HEK293T (cell line): Measurements from ENCODE around the gene CD207.

Source experiments
- CTCF ChIA-PET: fragments of 350-600 bp; formaldehyde crosslinking; extraction: SDS; loops from one replicate; lab custom pipeline; 2021; ENCODE audit warnings: antibody characterized with exemption, inconsistent platforms; lab: Yijun Ruan, JAX
- POLR2A ChIA-PET: fragments of 350-600 bp; formaldehyde crosslinking; extraction: SDS; loops from one replicate; lab custom pipeline; 2020; ENCODE audit warnings: antibody characterized with exemption, inconsistent platforms; lab: Yijun Ruan, JAX
- DNase-seq: peaks from one replicate; pipeline ENCODE4 v3.0.0; 2012; ENCODE audit warnings: mixed read lengths; ENCODE audit errors: extremely low spot score
- ARNT ChIP-seq: fragments of 450-650 bp; IDR thresholded peaks from 2 replicates; pipeline ENCODE4 v1.6.1; 2017; ENCODE audit warnings: mild to moderate bottlenecking
- BHLHE40 ChIP-seq: fragments of 450-650 bp; IDR thresholded peaks from 2 replicates; pipeline ENCODE4 v1.6.1; 2016; ENCODE audit warnings: mild to moderate bottlenecking, moderate library complexity, borderline replicate concordance
- CTBP1 ChIP-seq: fragments of 450-650 bp; IDR thresholded peaks from 2 replicates; pipeline ENCODE4 v1.6.1; 2016; ENCODE audit warnings: borderline replicate concordance
- ELF4 ChIP-seq: fragments of 450-650 bp; IDR thresholded peaks from 2 replicates; pipeline ENCODE4 v1.6.1; 2017; ENCODE audit warnings: antibody characterized with exemption
- FOXA1 ChIP-seq: fragments of 450-650 bp; IDR thresholded peaks from 2 replicates; pipeline ENCODE4 v1.6.1; 2016; ENCODE audit warnings: mild to moderate bottlenecking
- FOXK2 ChIP-seq: fragments of 450-650 bp; IDR thresholded peaks from 2 replicates; pipeline ENCODE4 v1.6.1; 2016; ENCODE audit warnings: mild to moderate bottlenecking
- FOXM1 ChIP-seq: fragments of 450-650 bp; IDR thresholded peaks from 2 replicates; pipeline ENCODE4 v1.6.1; 2017; ENCODE audit warnings: mild to moderate bottlenecking, borderline replicate concordance
- HDGF ChIP-seq: fragments of 450-650 bp; IDR thresholded peaks from 2 replicates; pipeline ENCODE4 v1.6.1; 2017; ENCODE audit warnings: antibody characterized with exemption, borderline replicate concordance
- L3MBTL2 ChIP-seq: fragments of 450-650 bp; conservative IDR thresholded peaks from 2 replicates; pipeline ENCODE4 v1.6.1; 2016; ENCODE audit warnings: mild to moderate bottlenecking
- LEF1 ChIP-seq: fragments of 450-650 bp; IDR thresholded peaks from 2 replicates; pipeline ENCODE4 v1.6.1; 2017; ENCODE audit warnings: mild to moderate bottlenecking, borderline replicate concordance
- NFRKB ChIP-seq: fragments of 450-650 bp; IDR thresholded peaks from 2 replicates; pipeline ENCODE4 v1.6.1; 2016; ENCODE audit warnings: mild to moderate bottlenecking, moderate library complexity
- SP1 ChIP-seq: fragments of 450-650 bp; IDR thresholded peaks from 2 replicates; pipeline ENCODE4 v1.6.1; 2017
- SUZ12 ChIP-seq: fragments of 450-650 bp; IDR thresholded peaks from 2 replicates; pipeline ENCODE4 v1.6.1; 2016; ENCODE audit warnings: mild to moderate bottlenecking
- TARDBP ChIP-seq: fragments of 450-650 bp; IDR thresholded peaks from 2 replicates; pipeline ENCODE4 v1.6.1; 2016
- ZNF384 ChIP-seq: fragments of 450-650 bp; IDR thresholded peaks from 2 replicates; pipeline ENCODE4 v1.6.1; 2016
- TF ChIP-seq, protein P1 (sequence below): fragments of 450-650 bp; IDR thresholded peaks from 2 replicates; pipeline ENCODE4 v1.6.1; 2016

Gene CD207

GRCh38 chr2:70850925-70851324 lies 15.3 kb upstream of the CD207 start:
- DNase-seq = no peak
- POLR2A ChIA-PET = no interaction called here
- TF ChIP-seq HDGF (no peak), ELF4 (no peak), FOXK2 (no peak), ZNF384 (no peak), L3MBTL2 (no peak), TARDBP (no peak), CTBP1 (no peak), ARNT (no peak), FOXA1 (no peak), SUZ12 (no peak), LEF1 (no peak), BHLHE40 (no peak), FOXM1 (no peak), NFRKB (no peak), SP1 (no peak)
- TF ChIP-seq, protein P1, sequence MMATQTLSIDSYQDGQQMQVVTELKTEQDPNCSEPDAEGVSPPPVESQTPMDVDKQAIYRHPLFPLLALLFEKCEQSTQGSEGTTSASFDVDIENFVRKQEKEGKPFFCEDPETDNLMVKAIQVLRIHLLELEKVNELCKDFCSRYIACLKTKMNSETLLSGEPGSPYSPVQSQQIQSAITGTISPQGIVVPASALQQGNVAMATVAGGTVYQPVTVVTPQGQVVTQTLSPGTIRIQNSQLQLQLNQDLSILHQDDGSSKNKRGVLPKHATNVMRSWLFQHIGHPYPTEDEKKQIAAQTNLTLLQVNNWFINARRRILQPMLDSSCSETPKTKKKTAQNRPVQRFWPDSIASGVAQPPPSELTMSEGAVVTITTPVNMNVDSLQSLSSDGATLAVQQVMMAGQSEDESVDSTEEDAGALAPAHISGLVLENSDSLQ = no peak
- CTCF ChIA-PET = no interaction called here

- no peak for TF ChIP-seq ZNF384
- no peak for TF ChIP-seq TARDBP
- no peak for TF ChIP-seq SUZ12
- no peak for TF ChIP-seq BHLHE40
- no peak for TF ChIP-seq FOXA1
- TF ChIP-seq HDGF = no peak
- TF ChIP-seq, protein P1 = no peak
- TF ChIP-seq CTBP1 = no peak
- TF ChIP-seq LEF1 = no peak
- TF ChIP-seq FOXK2 = no peak
- TF ChIP-seq ARNT = no peak
- no peak for TF ChIP-seq ELF4
- no peak for TF ChIP-seq NFRKB
- no peak for TF ChIP-seq SP1
- no peak for TF ChIP-seq L3MBTL2
- no peak for TF ChIP-seq FOXM1
- CTCF ChIA-PET = no interaction called here
- DNase-seq = no peak
- POLR2A ChIA-PET = interaction anchor here (0.8 kb wide), 1 partner anchor 226 kb away, joined by 3 read pairs; the partner anchor contains the start of gene NAGK
Measured at GRCh38 chr2:70842401-70842800, 6.8 kb upstream of the CD207 start.

DNA sequence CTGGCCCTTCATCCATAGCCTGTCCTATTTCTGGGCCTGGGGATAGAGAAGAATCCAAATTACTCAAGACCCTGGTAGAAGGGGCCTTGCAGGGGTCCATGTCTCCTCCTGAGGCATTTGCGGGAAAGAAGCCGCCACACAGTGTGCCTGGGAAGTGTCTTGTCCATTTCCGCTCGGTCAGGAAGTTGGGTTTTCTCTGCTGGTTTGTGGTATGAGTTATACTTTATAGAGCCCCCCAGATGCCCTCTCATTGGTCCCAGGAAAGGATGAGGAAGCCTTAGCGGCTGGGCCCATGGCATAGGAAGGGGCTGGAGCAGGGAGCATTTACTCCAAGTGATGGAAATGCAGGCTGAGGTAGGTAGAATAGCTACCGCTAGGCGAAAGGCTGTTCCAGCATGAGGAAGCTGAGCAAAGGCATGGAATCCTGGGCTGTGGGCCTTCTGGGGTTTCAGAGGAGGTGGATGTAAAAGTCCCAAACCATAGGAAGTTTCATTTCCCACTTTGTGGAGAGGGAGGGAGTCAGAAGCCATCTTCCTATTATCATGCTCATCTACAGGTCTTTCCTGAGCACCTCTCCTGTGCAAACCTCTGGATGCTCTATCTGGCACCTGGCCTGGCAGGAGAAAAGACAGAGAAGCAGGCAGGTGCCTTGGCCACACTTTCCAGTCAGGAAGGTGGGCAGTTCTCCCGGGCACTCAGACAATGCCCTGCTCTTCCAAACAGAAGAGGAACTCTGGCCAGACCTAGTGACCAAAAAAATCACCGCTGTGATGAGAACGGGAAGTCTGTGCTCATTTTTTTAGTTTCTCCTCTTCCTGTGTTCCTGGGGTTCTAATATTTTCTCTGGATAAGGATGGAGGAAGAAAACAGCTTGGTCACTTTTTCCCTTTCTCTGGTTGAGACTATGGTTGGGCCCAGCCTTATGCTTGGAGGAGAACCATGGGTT lies 2.6 kb upstream of the CD207 start:
- TF ChIP-seq, protein P1 = no peak
- TF ChIP-seq ARNT (no peak), FOXK2 (no peak), FOXA1 (no peak), BHLHE40 (no peak), ZNF384 (no peak), L3MBTL2 (no peak), CTBP1 (no peak), FOXM1 (no peak), SUZ12 (no peak), TARDBP (no peak), SP1 (no peak), NFRKB (no peak), HDGF (no peak), ELF4 (no peak), LEF1 (no peak)
- no peak for DNase-seq
- POLR2A ChIA-PET = no interaction called here
- CTCF ChIA-PET = no interaction called here

DNA sequence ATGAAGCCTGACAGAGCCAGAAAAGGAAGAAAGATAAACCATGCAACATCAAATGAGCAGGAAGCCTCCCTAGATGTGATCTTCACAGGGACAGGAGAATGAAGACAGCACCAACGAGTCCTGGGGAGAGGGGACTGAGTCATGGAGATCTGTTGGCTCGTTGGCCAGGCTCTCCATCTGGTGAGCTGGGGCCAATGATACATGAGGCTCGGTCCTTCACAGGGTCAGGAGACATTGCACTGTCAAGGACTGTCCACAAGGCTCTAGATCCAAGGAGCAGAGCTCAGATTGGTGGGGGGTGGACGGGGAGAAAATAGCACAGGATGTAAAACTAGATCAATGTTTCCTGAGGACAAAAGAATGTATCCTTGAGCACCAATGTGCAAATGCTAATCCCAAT lies 735 bp downstream of the CD207 start:
- DNase-seq = no peak
- ChIA-PET CTCF (no interaction called here), POLR2A (no interaction called here)
- TF ChIP-seq FOXM1 (no peak), SUZ12 (no peak), HDGF (no peak), NFRKB (no peak), CTBP1 (no peak), BHLHE40 (no peak), L3MBTL2 (no peak), SP1 (no peak)
- TF ChIP-seq, protein P1 = no peak

DNA sequence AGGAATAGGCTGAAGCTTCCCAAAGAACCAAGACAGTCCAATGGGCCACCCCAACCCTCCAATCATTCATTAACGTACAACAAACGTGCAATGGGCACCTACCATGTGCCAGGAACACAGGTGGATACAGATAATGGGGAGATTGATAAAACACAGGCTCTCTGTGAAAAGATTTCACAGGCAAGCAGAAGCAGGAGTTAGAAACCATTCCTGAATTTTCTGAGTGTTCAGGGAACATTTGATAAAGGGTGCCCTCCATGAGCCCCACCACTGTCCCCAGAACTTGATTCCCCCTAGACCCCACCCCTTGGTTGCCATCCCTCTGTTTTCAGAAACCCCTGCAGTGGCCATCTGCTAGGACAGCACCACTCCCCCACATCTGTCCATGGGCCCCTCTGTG lies 1.5 kb downstream of the CD207 start:
- ChIA-PET CTCF (no interaction called here), POLR2A (no interaction called here)
- no peak for DNase-seq
- no peak for TF ChIP-seq LEF1
